ENCODE results near the gene RPIA. TPM values are rescaled to one million over a fixed set of nuclear protein-coding genes. Genes with fewer than 3 reads are reported as not detected.

RPIA gene
- total and polyA plus RNA-seq, 9 of the 15 experiments (the other 6 are each of a cell fraction or from before 2014, with no cell fraction given), result 7.8 to 41.2 (median 25.8) TPM

- no TSS peak for BruUV-seq (replicated peaks)
- intact Hi-C loops (cut with micrococcal nuclease), result loop anchor here (1.0 to 5.0 kb wide), 2 partner anchors 42 to 78 kb away; partner anchors contain the start of gene EIF2AK3
- CTCF ChIA-PET (ENCODE audit: low intra/inter-chr PET ratio), result interaction anchor here (0.8 to 5.3 kb wide), 2 partner anchors 78 to 81 kb away, joined by 3 to 54 read pairs; no protein-coding TSS in a partner anchor
Observed at GRCh38 chr2:88668862-88669261, 22.6 kb upstream of the RPIA start.

More at GRCh38 chr2:88668862-88669261, 22.6 kb upstream of the RPIA start:
- H4K20me1 ChIP-seq (replicated peaks; ENCODE audit: control insufficient read depth, insufficient read depth, low read length), result no peaks in the 10 kb centered on the region
- no peaks in the 10 kb centered on the region for H3K36me3 ChIP-seq (ENCODE audit: control insufficient read depth, insufficient read depth, low read length)
- H3K4me2 ChIP-seq (ENCODE audit: insufficient read depth, low read length), result no peak overlapping the region
- POLR2A ChIA-PET, result interaction anchor here (0.6 kb wide), 1 partner anchor 653 kb away, joined by 3 read pairs; no protein-coding TSS in a partner anchor
- peaks cover 1 to 9% of the 10 kb centered on the region in 2 experiments; a peak in 3 of 5 replicates for H3K4me1 ChIP-seq (replicated peaks in 1 of 2; ENCODE audit: control insufficient read depth in 2 of 2, insufficient read depth in 2 of 2, low read length in 2 of 2)
- TF ChIP-seq FUS (optimal IDR thresholded peaks at IDR 0.05; ENCODE audit: low read depth, low read length) (no peak), PKNOX1 (IDR thresholded peaks at IDR 0.05) (peak; percentile 43; the same call in 1 of the 2 replicates), ZC3H4 (CRISPR knock-in tag; IDR thresholded peaks at IDR 0.05; ENCODE audit: borderline replicate concordance) (no peak), DEAF1 (CRISPR knock-in tag; IDR thresholded peaks at IDR 0.05) (no peak), ZNF212 (CRISPR knock-in tag; IDR thresholded peaks at IDR 0.05) (no peak), CUX1 (CRISPR knock-in tag; IDR thresholded peaks at IDR 0.05) (no peak), HDGF (IDR thresholded peaks at IDR 0.05) (no peak)
- H3K27ac ChIP-seq (ENCODE audit: extremely low read depth, low read depth, low read length), result no peak overlapping the region
- no peak overlapping the region for H3K9ac ChIP-seq (ENCODE audit: insufficient read depth in 1 of 2, low read depth in 2 of 2, low read length in 2 of 2)
- H3K79me2 ChIP-seq (ENCODE audit: control insufficient read depth, insufficient read depth, low read length), result no peaks in the 10 kb centered on the region
- H3K4me3 ChIP-seq, result no peak overlapping the region
- H3K9me1 ChIP-seq (ENCODE audit: control insufficient read depth, insufficient read depth, low read length), result no peaks in the 10 kb centered on the region
- no peaks in the 10 kb centered on the region for H3K9me3 ChIP-seq (replicated peaks; ENCODE audit: control insufficient read depth, insufficient read depth, low read depth, low read length)
- in situ Hi-C loops (cut with MboI), result loop anchor here (5.0 kb wide), 1 partner anchor 77 kb away; no protein-coding TSS in a partner anchor
- no peak for FAIRE-seq
- no peak for ATAC-seq
- H2AFZ ChIP-seq (ENCODE audit: low read depth, low read length), result no peak overlapping the region
- WGBS (ENCODE audit: insufficient coverage, low coverage, missing lambda C conversion rate), result 23% methylated on average over 2 of the region's 2 CpGs
- no peaks in the 10 kb centered on the region for H3K27me3 ChIP-seq (ENCODE audit: control insufficient read depth in 2 of 2, insufficient read depth in 2 of 2, low read length in 2 of 2)
- DNase-seq (ENCODE audit: extremely low read depth in 1 of 4, low spot score in 3 of 4), result no peak
